Kidney (tissue), 14 donors: ENCODE measurements around the gene GJD3. TPM values are rescaled to one million over a fixed set of nuclear protein-coding genes. Genes with fewer than 3 reads are reported as not detected.
A peak's percentile ranks its signal among the peaks of the same experiment; 100 is the strongest.

Experiments used
- DNase-seq, 5 donors: peaks; one replicate each; pipeline ENCODE4 v3.0.0-alpha.2; 2013 to 2020
- FAIRE-seq: peaks from 2 replicates; lab custom pipeline; 2012; peaks lifted over from hg19 to GRCh38; lab: Jason Lieb, UNC
- H3K27ac ChIP-seq, 2 donors: one replicate each; pipeline ENCODE4 v1.7.0; 2013; ENCODE audit warnings: low read depth in 2 of 2, low read length in 2 of 2, inconsistent platforms in 1 of 2
- H3K27me3 ChIP-seq: one replicate; pipeline ENCODE4 v1.7.1; 2013; ENCODE audit warnings: low read length, inconsistent platforms; ENCODE audit not compliant: control insufficient read depth, insufficient read depth
- H3K36me3 ChIP-seq, 3 donors: one replicate each; pipeline versions ENCODE4 v1.7.0 to v1.7.1; 2013; ENCODE audit warnings: low read length in 3 of 3, control low read depth in 1 of 3, inconsistent platforms in 1 of 3; ENCODE audit not compliant: insufficient read depth in 3 of 3, control insufficient read depth in 2 of 3
- H3K4me1 ChIP-seq, 3 donors: one replicate each; pipeline versions ENCODE4 v1.7.0 to v1.7.1; 2013; ENCODE audit warnings: low read length in 3 of 3, inconsistent platforms in 1 of 3, low read depth in 1 of 3; ENCODE audit not compliant: control insufficient read depth in 2 of 3, insufficient read depth in 2 of 3
- H3K4me3 ChIP-seq, 3 donors: one replicate each; pipeline versions ENCODE4 v1.7.0 to v1.8.1; 2013; ENCODE audit warnings: low read length in 3 of 3, control low read depth in 1 of 3, inconsistent platforms in 1 of 3
- H3K9ac ChIP-seq, 3 donors: one replicate each; pipeline versions ENCODE4 v1.7.0 to v1.7.1; 2013; ENCODE audit warnings: low read length in 3 of 3, control low read depth in 1 of 3, inconsistent platforms in 1 of 3
- H3K9me3 ChIP-seq, 3 donors: one replicate each; pipeline versions ENCODE4 v1.7.0 to v1.7.1; 2013; ENCODE audit warnings: low read length in 3 of 3, control low read depth in 1 of 3, inconsistent platforms in 1 of 3; ENCODE audit not compliant: control insufficient read depth in 2 of 3, insufficient read depth in 1 of 3
- intact Hi-C: fragments of 100-400 bp; cut with DNase I; formaldehyde crosslinking; loops from one replicate; pipeline ENCODE4 v1.11.1; 2022
- polyA plus RNA-seq: library from polyadenylated mRNA; stranded (reverse); fragments of 350-450 nt; fragmentation: Illumina TruSeq; extraction: RNeasy Lipid Tissue Mini Kit (QIAGEN cat#74804); gene quantifications from one replicate; pipeline ENCODE4 v1.2.3, GENCODE V29; 2014; ENCODE audit warnings: low read depth, low replicate concordance; ENCODE audit not compliant: insufficient read depth
- total RNA-seq: library from RNA; stranded (reverse); fragmentation: NEBNext Ultra II Directional; extraction: Animal tissue kit (Norgen Biotek cat#: 25700); gene quantifications from one replicate; pipeline ENCODE4 v1.2.1, GENCODE V29; 2021
- TF ChIP-seq, protein P1 (sequence below): IDR thresholded peaks from 3 replicates; pipeline ENCODE4 v1.5.1; 2012; ENCODE audit warnings: mild to moderate bottlenecking, moderate library complexity, borderline replicate concordance; ENCODE audit not compliant: insufficient read depth; ENCODE audit errors: extremely low read depth
- donor health status: control.
- donor health status: control.
- donor health status: control.
- donor health status: control.
- donor health status: control.
- donor health status: DM: yes; HTN: yes; CAD: no.
- donor health status: Normal renal cell carcinoma (clear cell type).

GJD3 gene
- total and polyA plus RNA-seq, 2 donors from 2014 or later = 2.6 TPM; not detected in 1

DNA sequence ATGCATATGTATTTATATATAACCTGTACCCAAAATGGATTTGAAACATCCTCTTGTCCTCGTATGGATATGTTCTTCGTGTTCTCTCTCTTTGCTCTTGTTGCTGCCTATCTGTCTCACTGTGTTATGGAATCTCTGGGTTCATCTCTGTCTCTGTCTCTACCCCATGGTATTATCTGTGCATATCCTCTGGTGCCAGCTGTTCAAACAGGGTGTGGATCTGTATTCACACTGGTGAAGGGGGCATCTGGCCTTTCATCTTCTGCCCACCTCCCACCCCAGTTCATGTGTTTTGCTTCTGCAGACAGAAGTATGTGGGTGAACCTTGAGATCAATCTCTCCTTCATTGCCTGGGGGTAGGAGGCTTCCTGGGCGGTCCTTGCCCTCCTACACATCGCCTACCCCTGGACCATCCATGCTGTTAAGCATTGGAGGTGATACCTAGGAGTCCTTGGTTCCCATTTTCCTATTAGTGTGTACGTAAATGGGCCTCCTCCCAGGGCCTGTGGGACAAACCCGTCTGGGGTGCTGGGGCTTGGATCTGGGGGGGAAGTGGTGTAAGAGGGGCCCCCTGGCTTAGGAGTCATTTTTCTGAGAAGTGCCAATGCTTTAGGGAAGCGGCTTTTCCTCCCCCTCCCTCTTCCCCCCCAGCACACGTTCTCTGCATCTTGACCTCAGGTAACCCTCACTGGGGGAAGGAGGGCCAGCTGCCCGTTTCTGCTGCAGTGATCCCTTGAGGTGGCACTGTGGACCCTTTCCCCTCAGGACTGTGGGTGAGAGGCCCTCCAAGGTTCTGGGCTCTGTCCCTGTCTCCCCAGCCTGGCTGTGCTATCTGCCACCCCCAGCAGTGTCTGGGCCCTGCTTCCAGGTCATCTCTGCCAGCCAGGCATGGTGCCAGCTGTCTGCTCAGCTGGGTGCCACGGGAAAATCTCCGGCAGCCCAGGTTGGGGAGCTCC is 34.4 kb downstream of the GJD3 start:
- Histone ChIP-seq H3K9me3 (no peaks in the 10 kb centered on the region), H3K9ac (peak overlapping the region in 1 of 3 donors; percentile 46), H3K27ac (peak overlapping the region; percentile 73 to 89), H3K4me1 (peaks cover 2 to 85% (median 64%) of the 10 kb centered on the region in 3 donors), H3K27me3 (no peaks in the 10 kb centered on the region), H3K36me3 (no peaks in the 10 kb centered on the region), H3K4me3 (no peak overlapping the region)
- TF ChIP-seq, protein P1, sequence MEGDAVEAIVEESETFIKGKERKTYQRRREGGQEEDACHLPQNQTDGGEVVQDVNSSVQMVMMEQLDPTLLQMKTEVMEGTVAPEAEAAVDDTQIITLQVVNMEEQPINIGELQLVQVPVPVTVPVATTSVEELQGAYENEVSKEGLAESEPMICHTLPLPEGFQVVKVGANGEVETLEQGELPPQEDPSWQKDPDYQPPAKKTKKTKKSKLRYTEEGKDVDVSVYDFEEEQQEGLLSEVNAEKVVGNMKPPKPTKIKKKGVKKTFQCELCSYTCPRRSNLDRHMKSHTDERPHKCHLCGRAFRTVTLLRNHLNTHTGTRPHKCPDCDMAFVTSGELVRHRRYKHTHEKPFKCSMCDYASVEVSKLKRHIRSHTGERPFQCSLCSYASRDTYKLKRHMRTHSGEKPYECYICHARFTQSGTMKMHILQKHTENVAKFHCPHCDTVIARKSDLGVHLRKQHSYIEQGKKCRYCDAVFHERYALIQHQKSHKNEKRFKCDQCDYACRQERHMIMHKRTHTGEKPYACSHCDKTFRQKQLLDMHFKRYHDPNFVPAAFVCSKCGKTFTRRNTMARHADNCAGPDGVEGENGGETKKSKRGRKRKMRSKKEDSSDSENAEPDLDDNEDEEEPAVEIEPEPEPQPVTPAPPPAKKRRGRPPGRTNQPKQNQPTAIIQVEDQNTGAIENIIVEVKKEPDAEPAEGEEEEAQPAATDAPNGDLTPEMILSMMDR = no peak
- DNase-seq = no peak
- FAIRE-seq = no peak
- intact Hi-C loops = no loop called here

DNA sequence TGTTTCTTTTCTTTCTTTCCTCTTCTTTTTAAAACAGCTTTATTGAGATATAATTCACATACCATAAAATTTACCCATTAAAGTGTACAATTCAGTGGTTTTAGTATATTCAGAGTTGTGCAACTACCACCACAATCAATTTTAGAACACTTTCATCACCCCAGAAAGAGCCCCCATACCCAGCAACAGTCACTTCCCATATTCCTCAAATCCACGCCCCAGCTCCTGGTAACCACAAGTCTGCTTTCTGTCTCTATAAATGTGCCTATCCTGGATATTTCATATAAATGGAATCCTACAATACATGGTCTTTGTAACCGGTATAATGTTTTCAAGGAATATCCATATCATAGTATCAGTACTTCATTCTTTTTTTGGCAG is 36.2 kb downstream of the GJD3 start:
- H3K9ac ChIP-seq = no peak overlapping the region
- no peaks in the 10 kb centered on the region for H3K27me3 ChIP-seq
- intact Hi-C loops = no loop called here
- H3K27ac ChIP-seq = peak overlapping the region in 1 of 2 donors; percentile 39
- FAIRE-seq (no peak), DNase-seq (no peak)
- H3K36me3 ChIP-seq = no peaks in the 10 kb centered on the region
- no peak overlapping the region for H3K4me3 ChIP-seq
- no peaks in the 10 kb centered on the region for H3K9me3 ChIP-seq
- H3K4me1 ChIP-seq = peaks cover 0 to 82% (median 63%) of the 10 kb centered on the region in 3 donors
- TF ChIP-seq, protein P1 = no peak

DNA sequence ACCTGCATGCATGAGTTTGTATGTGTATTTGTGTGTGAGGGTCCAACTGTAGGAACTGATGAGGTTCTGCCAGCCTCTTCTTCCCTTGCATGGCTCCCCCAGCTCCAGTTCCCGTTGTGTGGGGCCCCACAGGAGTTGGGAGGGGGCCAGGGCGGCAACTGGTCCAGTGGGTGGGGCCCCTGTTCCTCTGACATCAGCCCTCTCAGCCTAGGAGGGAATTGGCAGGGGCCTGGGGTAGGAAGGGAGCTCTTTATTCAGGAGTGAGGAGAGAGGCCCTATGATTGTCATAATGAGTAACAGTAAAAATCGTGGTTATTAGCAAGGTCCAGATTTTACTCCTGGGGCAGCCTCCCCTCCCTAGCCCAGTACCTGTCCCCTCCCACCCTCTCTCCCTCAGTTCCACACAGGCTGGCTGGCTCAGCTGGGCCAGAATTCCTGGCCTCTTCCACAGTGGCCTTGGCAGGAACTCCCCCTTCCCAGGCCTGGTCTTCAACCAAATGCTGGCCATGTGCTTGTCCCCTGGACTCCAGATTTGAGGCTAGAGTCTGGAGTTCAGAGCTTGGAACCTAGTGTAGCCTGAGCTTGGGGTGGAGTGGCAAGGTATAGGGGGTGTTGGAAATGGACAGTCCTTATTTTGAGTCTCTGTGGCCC is 36.7 kb downstream of the GJD3 start:
- Histone ChIP-seq H3K9me3 (no peaks in the 10 kb centered on the region), H3K4me3 (no peak overlapping the region), H3K27ac (peak overlapping the region in 1 of 2 donors; percentile 39), H3K4me1 (peaks cover 0 to 86% (median 68%) of the 10 kb centered on the region in 3 donors), H3K36me3 (no peaks in the 10 kb centered on the region), H3K9ac (no peak overlapping the region), H3K27me3 (no peaks in the 10 kb centered on the region)
- intact Hi-C loops = no loop called here
- no peak for FAIRE-seq
- TF ChIP-seq, protein P1 = no peak
- no peak for DNase-seq
